Gastroesophageal sphincter (tissue), 4 donors: Measurements from ENCODE around the gene CDK18. TPM values are rescaled to one million over a fixed set of nuclear protein-coding genes. Genes with fewer than 3 reads are reported as not detected.

Source experiments
- ATAC-seq: fragments of 150-250 bp; one replicate; pipeline ENCODE4 v1.9.1; 2016; ENCODE audit warnings: mild to moderate bottlenecking, moderate library complexity
- H3K27ac ChIP-seq, 4 donors: fragments of 200-600 bp; sonication (generic) in 3 of 4; 1 replicate in 3 of 4; 2 replicates in 1 of 4; pipeline ENCODE4 v1.5.1; 2016 to 2019
- H3K27me3 ChIP-seq: fragments of 200-600 bp; sonication (generic); one replicate; pipeline ENCODE4 v1.5.1; 2019
- H3K36me3 ChIP-seq, 2 donors: fragments of 200-600 bp; sonication (generic); one replicate each; pipeline ENCODE4 v1.5.1; 2019; ENCODE audit warnings: control low read depth in 1 of 2
- H3K4me1 ChIP-seq, 3 donors: fragments of 200-600 bp; sonication (generic); 1 replicate in 2 of 3; 2 replicates in 1 of 3; pipeline ENCODE4 v1.5.1; 2016 to 2019; ENCODE audit warnings: control low read depth in 2 of 3
- H3K4me3 ChIP-seq, 2 donors: fragments of 200-600 bp; sonication (generic); one replicate each; pipeline ENCODE4 v1.5.1; 2019; ENCODE audit warnings: mild to moderate bottlenecking in 1 of 2, moderate library complexity in 1 of 2
- H3K9me3 ChIP-seq, 3 donors: fragments of 200-600 bp; sonication (generic); one replicate each; pipeline ENCODE4 v1.5.1; 2017 to 2019; ENCODE audit warnings: control low read depth in 2 of 3
- CTCF ChIP-seq, 4 experiments: fragments of 200-600 bp in 2 of 4; fragments of 450-650 bp in 2 of 4; sonication (generic) in 1 of 4; IDR thresholded peaks; one replicate each; pipeline ENCODE4 v1.5.1; 2017 to 2019; ENCODE audit warnings: antibody characterized with exemption in 4 of 4, mild to moderate bottlenecking in 2 of 4, moderate library complexity in 2 of 4
- EP300 ChIP-seq: sonication (generic); formaldehyde crosslinking; IDR thresholded peaks from one replicate; pipeline ENCODE4 v1.6.1; 2017; ENCODE audit warnings: antibody characterized with exemption, mild to moderate bottlenecking
- POLR2A ChIP-seq, 2 donors: fragments of 450-650 bp; IDR thresholded peaks; one replicate each; pipeline ENCODE4 v1.6.1; 2017; ENCODE audit warnings: antibody characterized with exemption in 2 of 2, mild to moderate bottlenecking in 2 of 2, moderate library complexity in 1 of 2
- POLR2AphosphoS5 ChIP-seq: sonication (generic); formaldehyde crosslinking; IDR thresholded peaks from one replicate; pipeline ENCODE4 v1.6.1; 2017; ENCODE audit warnings: antibody characterized with exemption
- WGBS, 2 donors: methylation state at CpG; one replicate each; pipeline ENCODE4 v1.1.5; 2018; ENCODE audit warnings: low coverage in 1 of 2; 5-methylcytosine and 5-hydroxymethylcytosine counted together
- total RNA-seq, 4 donors: library from RNA; depleted of rRNA; stranded (reverse); fragments of >200 nt; gene quantifications; one replicate each; pipeline ENCODE4 v1.1.0, GENCODE V29; 2016

CDK18 gene
- total RNA-seq, 4 donors from 2014 or later = 5.1 to 13.7 (median 6.3) TPM

- WGBS, 2 donors = 4% methylated on average over 4 of the region's 74 CpGs; no CpG with 5 or more reads in 1 of the 2 donors
- peaks cover 92% of the 10 kb centered on the region for H3K27me3 ChIP-seq
- no peaks in the 10 kb centered on the region for H3K9me3 ChIP-seq
- peak overlapping the region in 1 of 2 donors; percentile 36 for H3K4me3 ChIP-seq
- peaks cover 0 to 25% (median 18%) of the 10 kb centered on the region in 3 donors for H3K4me1 ChIP-seq
- TF ChIP-seq CTCF (IDR thresholded peaks at IDR 0.05) (no peak), EP300 (no peak), POLR2A (IDR thresholded peaks at IDR 0.05) (no peak), POLR2AphosphoS5 (no peak)
- H3K27ac ChIP-seq = no peak overlapping the region
- ATAC-seq = no peak
- H3K36me3 ChIP-seq = no peaks in the 10 kb centered on the region
Observed at GRCh38 chr1:205456868-205457745, 47.4 kb upstream of the CDK18 start.

GRCh38 chr1:205458777-205459566 lies 45.5 kb upstream of the CDK18 start:
- no peak for ATAC-seq
- 36 to 50% methylated on average over 2 to 6 of the region's 6 CpGs for WGBS, 2 donors

GRCh38 chr1:205465392-205465791 lies 39.1 kb upstream of the CDK18 start:
- H3K36me3 ChIP-seq = no peaks in the 10 kb centered on the region
- H3K27ac ChIP-seq = no peak overlapping the region
- 89 to 100% methylated on average over 1 to 2 of the region's 2 CpGs for WGBS, 2 donors
- no peaks in the 10 kb centered on the region for H3K4me1 ChIP-seq
- TF ChIP-seq EP300 (no peak), CTCF (IDR thresholded peaks at IDR 0.05) (no peak), POLR2AphosphoS5 (no peak), POLR2A (IDR thresholded peaks at IDR 0.05) (no peak)
- H3K27me3 ChIP-seq = peaks cover 60% of the 10 kb centered on the region
- no peak for ATAC-seq
- H3K9me3 ChIP-seq = no peaks in the 10 kb centered on the region
- H3K4me3 ChIP-seq = no peak overlapping the region

More at GRCh38 chr1:205458777-205459566, 45.5 kb upstream of the CDK18 start:
- Histone ChIP-seq H3K4me1 (peaks cover 0 to 25% (median 18%) of the 10 kb centered on the region in 3 donors), H3K9me3 (no peaks in the 10 kb centered on the region), H3K27ac (no peak overlapping the region), H3K36me3 (no peaks in the 10 kb centered on the region), H3K27me3 (peaks cover 91% of the 10 kb centered on the region), H3K4me3 (no peak overlapping the region)
- no peak for TF ChIP-seq CTCF (IDR thresholded peaks at IDR 0.05)
- TF ChIP-seq EP300 = no peak
- no peak for TF ChIP-seq POLR2AphosphoS5
- no peak for TF ChIP-seq POLR2A (IDR thresholded peaks at IDR 0.05)

GRCh38 chr1:205466595-205467220 lies 37.8 kb upstream of the CDK18 start:
- Histone ChIP-seq H3K4me3 (no peak overlapping the region), H3K36me3 (no peaks in the 10 kb centered on the region), H3K9me3 (no peaks in the 10 kb centered on the region), H3K27ac (no peak overlapping the region), H3K4me1 (no peaks in the 10 kb centered on the region), H3K27me3 (peaks cover 54% of the 10 kb centered on the region)
- 30 to 38% methylated on average over 3 to 4 of the region's 7 CpGs for WGBS, 2 donors
- ATAC-seq = no peak
- TF ChIP-seq CTCF (IDR thresholded peaks at IDR 0.05) (no peak), POLR2A (IDR thresholded peaks at IDR 0.05) (no peak), POLR2AphosphoS5 (no peak), EP300 (no peak)
